GM21381 (cell line): ENCODE measurements around the gene MMP10.

ENCODE experiments used
- ATAC-seq: cut with Tn5 transposase; IDR thresholded peaks from one replicate; pipeline ENCODE4 v1.9.1; 2021; ENCODE audit warnings: mild to moderate bottlenecking, moderate library complexity; ENCODE audit not compliant: unreplicated experiment

The MMP10 gene

GRCh38 chr11:102729849-102730815 is 50.3 kb downstream of the MMP10 start:
- ATAC-seq, result no peak

DNA sequence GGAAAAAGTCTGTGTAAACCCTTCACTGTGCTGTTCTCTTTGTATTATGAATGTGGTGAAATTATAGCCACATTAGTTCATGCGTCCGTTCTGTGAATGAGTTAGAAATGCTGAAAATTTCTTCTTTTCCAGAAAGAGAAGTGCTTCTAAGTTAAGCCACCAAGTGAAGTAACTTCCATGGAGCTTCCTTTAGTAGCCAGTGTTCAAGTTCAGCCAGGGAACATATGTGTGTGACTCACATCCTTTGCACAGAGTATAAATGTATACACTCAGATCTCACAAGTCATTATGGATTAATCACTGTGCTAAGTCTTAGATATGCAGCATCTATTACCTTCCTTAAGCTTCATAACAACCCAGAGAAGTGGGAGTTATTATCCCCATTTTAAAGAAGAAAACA is 52.5 kb downstream of the MMP10 start:
- no peak for ATAC-seq

- ATAC-seq, result no peak
Observed at GRCh38 chr11:102724904-102725500, 55.4 kb downstream of the MMP10 start, which contains the start of gene MMP8. TSS of gene MMP8 (minus strand) at chr11:102724954. CDS start at chr11:102724855, 99 bp downstream.

GRCh38 chr11:102722821-102723220 is 57.6 kb downstream of the MMP10 start:
- no peak for ATAC-seq
